ENCODE measurements around the gene KCNF1. TPM values are rescaled to one million over a fixed set of nuclear protein-coding genes. Genes with fewer than 3 reads are reported as not detected.

Gene KCNF1
- total RNA-seq, 1 donor from 2014 or later = 1.3 TPM

- DNase-seq (ENCODE audit: extremely low read depth, low read depth, low spot score) = no peak
These were observed 10.4 kb upstream of the KCNF1 start for GRCh38 chr2:10901160-10901939.

GRCh38 chr2:10903861-10904210 is 7.9 kb upstream of the KCNF1 start:
- no peak for DNase-seq (ENCODE audit: extremely low read depth, low read depth, low spot score)

- no peak for DNase-seq (ENCODE audit: extremely low read depth, low read depth, low spot score)
These were observed 7.3 kb upstream of the KCNF1 start for GRCh38 chr2:10904455-10904854.

GRCh38 chr2:10905006-10905861 is 6.5 kb upstream of the KCNF1 start:
- no peak for DNase-seq (ENCODE audit: extremely low read depth, low read depth, low spot score)

GRCh38 chr2:10905862-10906143 is 5.9 kb upstream of the KCNF1 start:
- no peak for DNase-seq (ENCODE audit: extremely low read depth, low read depth, low spot score)

GRCh38 chr2:10906926-10907625 is 4.7 kb upstream of the KCNF1 start:
- no peak for DNase-seq (ENCODE audit: extremely low read depth, low read depth, low spot score)

- no peak for DNase-seq (ENCODE audit: extremely low read depth, low read depth, low spot score)
These were observed 3.5 kb upstream of the KCNF1 start for GRCh38 chr2:10908195-10908594.

GRCh38 chr2:10909050-10909995 is 2.4 kb upstream of the KCNF1 start:
- DNase-seq (ENCODE audit: extremely low read depth, low read depth, low spot score) = no peak

GRCh38 chr2:10909996-10910341 is 1.8 kb upstream of the KCNF1 start:
- DNase-seq (ENCODE audit: extremely low read depth, low read depth, low spot score) = no peak

- no peak for DNase-seq (ENCODE audit: extremely low read depth, low read depth, low spot score)
These were observed 1.1 kb upstream of the KCNF1 start for GRCh38 chr2:10910625-10911024.

- DNase-seq (ENCODE audit: extremely low read depth, low read depth, low spot score) = no peak
These were observed 470 bp downstream of the KCNF1 start for GRCh38 chr2:10912076-10912731.

GRCh38 chr2:10912796-10913455 is 1.2 kb downstream of the KCNF1 start:
- DNase-seq (ENCODE audit: extremely low read depth, low read depth, low spot score) = no peak

GRCh38 chr2:10913501-10914271 is 2.0 kb downstream of the KCNF1 start:
- DNase-seq (ENCODE audit: extremely low read depth, low read depth, low spot score) = no peak

GRCh38 chr2:10914272-10914693 is 2.5 kb downstream of the KCNF1 start:
- DNase-seq (ENCODE audit: extremely low read depth, low read depth, low spot score) = no peak

GRCh38 chr2:10915236-10915635 is 3.5 kb downstream of the KCNF1 start:
- DNase-seq (ENCODE audit: extremely low read depth, low read depth, low spot score) = no peak

GRCh38 chr2:10915731-10916276 is 4.1 kb downstream of the KCNF1 start:
- no peak for DNase-seq (ENCODE audit: extremely low read depth, low read depth, low spot score)

GRCh38 chr2:10916953-10917352 is 5.2 kb downstream of the KCNF1 start:
- DNase-seq (ENCODE audit: extremely low read depth, low read depth, low spot score) = no peak

- no peak for DNase-seq (ENCODE audit: extremely low read depth, low read depth, low spot score)
These were observed 6.2 kb downstream of the KCNF1 start for GRCh38 chr2:10917927-10918326.
